Pancreas (tissue), 10 donors: ENCODE results near the gene TANGO2. TPM values are rescaled to one million over a fixed set of nuclear protein-coding genes. Genes with fewer than 3 reads are reported as not detected.

Source experiments
- ATAC-seq, 4 donors: fragments of 200-7000 bp; cut with Tn5 transposase; one replicate each; pipeline versions ENCODE4 v1.8.0 to v1.9.1; 2020; ENCODE audit warnings: mild to moderate bottlenecking in 4 of 4, moderate library complexity in 4 of 4
- DNase-seq, 6 donors: peaks; one replicate each; pipeline ENCODE4 v3.0.0-alpha.2; 2020
- FAIRE-seq: peaks from 2 replicates; lab custom pipeline; 2012; peaks lifted over from hg19 to GRCh38; lab: Jason Lieb, UNC
- H3K27ac ChIP-seq, 4 donors: fragments of 200-600 bp; sonication (generic); 1 replicate in 3 of 4; 2 replicates in 1 of 4; pipeline versions ENCODE4 v1.5.0 to v1.8.0; 2020
- H3K27me3 ChIP-seq, 4 donors: fragments of 200-600 bp; one replicate each; pipeline ENCODE4 v1.8.0; 2021
- H3K36me3 ChIP-seq, 3 donors: fragments of 200-600 bp; sonication (generic) in 1 of 3; one replicate each; pipeline versions ENCODE4 v1.5.0 to v1.8.0; 2020 to 2021
- H3K4me1 ChIP-seq, 3 donors: fragments of 200-600 bp; one replicate each; pipeline ENCODE4 v1.8.0; 2021
- H3K4me3 ChIP-seq, 4 donors: fragments of 200-600 bp; sonication (generic) in 2 of 4; one replicate each; pipeline versions ENCODE4 v1.5.0 to v1.8.0; 2020 to 2021
- H3K9me3 ChIP-seq, 4 donors: fragments of 200-600 bp; one replicate each; pipeline ENCODE4 v1.8.0; 2021
- CTCF ChIP-seq, 4 donors: fragments of 200-600 bp; sonication (generic) in 3 of 4; IDR thresholded peaks; one replicate each; pipeline versions ENCODE4 v1.5.0 to v1.8.0; 2021; ENCODE audit warnings: antibody characterized with exemption in 4 of 4
- WGBS, 2 donors: extraction: QIAGEN DNeasy Blood & Tissue Kit; methylation state at CpG; one replicate each; pipeline ENCODE4 v1.1.7; 2013; 5-methylcytosine and 5-hydroxymethylcytosine counted together
- intact Hi-C, 3 donors: fragments of 100-400 bp; cut with DNase I; formaldehyde crosslinking; loops; one replicate each; pipeline versions ENCODE4 v1.11.1 to v1.14.2; 2022
- microRNA-seq, 2 donors: library from miRNA; unstranded; fragments of <30 nt; microRNA quantifications; one replicate each; pipeline versions ENCODE4 to v1.1.0, GENCODE V29; 2019 to 2020
- polyA plus RNA-seq, 2 donors: library from polyadenylated mRNA; stranded (reverse); fragments of 200-250 nt; gene quantifications; one replicate each; pipeline ENCODE4 v1.2.3, GENCODE V29; 2013
- total RNA-seq, 6 donors: library from RNA; stranded (reverse); fragmentation: NEBNext Ultra II Directional in 4 of 6; extraction: Animal tissue kit (Norgen Biotek cat#: 25700) in 4 of 6; gene quantifications; one replicate each; pipeline versions ENCODE4 v1.2.1 to v1.2.4, GENCODE V29; 2021 to 2023
- donor health status: healthy with polysubstance abuse.
- donor health status: DM: no; HTN: no; CAD: no; lungs with moderate emphysema.
- donor health status: DM: no; HTN: no; CAD: no.
- donor health status: control.
- donor health status: control.
- donor health status: Bipolar disorder and iron deficiency.
- donor health status: DM: yes; HTN: yes; CAD: no.
- donor health status: DM: no; HTN: no; CAD: no.
- donor health status: DM: no; HTN: no; CAD: no.
- donor health status: DM: yes; HTN: yes; CAD: no.

The TANGO2 gene
- total and polyA plus RNA-seq, 8 donors: 4.0 to 20.4 (median 11.5) TPM

- no peaks in the 10 kb centered on the region for H3K27me3 ChIP-seq
- no peak for TF ChIP-seq CTCF (IDR thresholded peaks at IDR 0.05)
- H3K4me3 ChIP-seq: peak overlapping the region; percentile 63 to 77 (median 74)
- intact Hi-C loops: no loop called here
- peak overlapping the region; percentile 78 to 84 (median 79) for H3K27ac ChIP-seq
- no peak for FAIRE-seq
- H3K36me3 ChIP-seq: no peaks in the 10 kb centered on the region
- WGBS, 2 donors: 4 to 5% methylated on average over 22 to 27 of the region's 27 CpGs
- peak; percentile 1 to 13 (median 2) for ATAC-seq
- peaks cover 10 to 36% (median 12%) of the 10 kb centered on the region in 3 donors for H3K4me1 ChIP-seq
- peak in 3 of 6 donors; percentile 52 to 72 (median 56) for DNase-seq
- no peaks in the 10 kb centered on the region for H3K9me3 ChIP-seq
Measured at GRCh38 chr22:20116376-20116950, 95.6 kb downstream of the TANGO2 start.

Small RNAs within 50 kb of the gene (microRNA-seq; reads per million reads assigned to microRNA genes)
- gene MIR185 (398 to 872 reads per million in 2 donors), gene MIR6816 (0.29 to 0.77 reads per million in 2 donors)

Other genes starting within 250 kb of the TANGO2 start
- 1 to 10 TPM; 2.1 to 4.6 (median 3.4) TPM for gene GNB1L, start 166.2 kb upstream of the TANGO2 start, total RNA-seq
- 1 to 10 TPM; 3.5 to 4.8 TPM for gene GNB1L, start 166.2 kb upstream of the TANGO2 start, polyA plus RNA-seq
- 10 to 100 TPM in 1 of 6 donors, 1 to 10 TPM in 5; 3.7 to 12.4 (median 7.8) TPM for gene RTL10, start 166.2 kb upstream of the TANGO2 start, total RNA-seq
- gene RTL10, start 166.2 kb upstream of the TANGO2 start, polyA plus RNA-seq: 10 to 100 TPM in 1 of 2 donors, 1 to 10 TPM in 1; 9.2 to 11.5 TPM
- gene COMT, start 79.3 kb upstream of the TANGO2 start, total RNA-seq: 10 to 100 TPM; 48.9 to 95.0 (median 62.3) TPM
- 10 to 100 TPM; 47.9 to 87.8 TPM for gene COMT, start 79.3 kb upstream of the TANGO2 start, polyA plus RNA-seq
- 10 to 100 TPM in 5 of 6 donors, 1 to 10 TPM in 1; 9.6 to 16.9 (median 13.6) TPM for gene TXNRD2, start 79.3 kb upstream of the TANGO2 start, total RNA-seq
- gene TXNRD2, start 79.3 kb upstream of the TANGO2 start, polyA plus RNA-seq: 10 to 100 TPM; 33.7 to 41.6 TPM
- gene ARVCF, start 4.3 kb upstream of the TANGO2 start, total RNA-seq: 10 to 100 TPM in 3 of 6 donors, 1 to 10 TPM in 3; 5.0 to 19.4 (median 9.5) TPM
- gene ARVCF, start 4.3 kb upstream of the TANGO2 start, polyA plus RNA-seq: 10 to 100 TPM; 52.5 to 57.8 TPM
- 10 to 100 TPM; 14.9 to 23.5 (median 16.4) TPM for gene DGCR8, start 59.1 kb downstream of the TANGO2 start, total RNA-seq
- 10 to 100 TPM; 31.3 to 31.9 TPM for gene DGCR8, start 59.1 kb downstream of the TANGO2 start, polyA plus RNA-seq
- 10 to 100 TPM; 25.1 to 40.4 (median 34.3) TPM for gene RANBP1, start 95.0 kb downstream of the TANGO2 start, total RNA-seq
- gene RANBP1, start 95.0 kb downstream of the TANGO2 start, polyA plus RNA-seq: 10 to 100 TPM; 26.8 to 44.0 TPM
- gene TRMT2A, start 96.1 kb downstream of the TANGO2 start, total RNA-seq: 10 to 100 TPM; 23.8 to 37.3 (median 30.1) TPM
- gene TRMT2A, start 96.1 kb downstream of the TANGO2 start, polyA plus RNA-seq: 100 to 1,000 TPM; 120 TPM
- 10 to 100 TPM; 20.0 to 37.7 (median 25.0) TPM for gene ZDHHC8, start 110.7 kb downstream of the TANGO2 start, total RNA-seq
- 10 to 100 TPM; 47.7 to 51.8 TPM for gene ZDHHC8, start 110.7 kb downstream of the TANGO2 start, polyA plus RNA-seq
- gene CCDC188, start 129.9 kb downstream of the TANGO2 start, total RNA-seq: 1 to 10 TPM in 1 of 6 donors, under 1 TPM in 4, not detected in 1; 0.31 to 1.0 (median 0.38) TPM
- gene CCDC188, start 129.9 kb downstream of the TANGO2 start, polyA plus RNA-seq: 1 to 10 TPM; 5.2 to 7.1 TPM
- 1 to 10 TPM in 5 of 6 donors, under 1 TPM in 1; 0.88 to 7.4 (median 1.9) TPM for gene RTN4R, start 247.2 kb downstream of the TANGO2 start, total RNA-seq
- gene RTN4R, start 247.2 kb downstream of the TANGO2 start, polyA plus RNA-seq: 1 to 10 TPM; 1.7 TPM